Left ventricle myocardium superior (tissue), 1 donor: ENCODE results near the gene BRME1. TPM values are rescaled to one million over a fixed set of nuclear protein-coding genes. Genes with fewer than 3 reads are reported as not detected.
A peak's percentile ranks its signal among the peaks of the same experiment; 100 is the strongest.
"Not testable (repeated sequence)": the region's sequence is repeated elsewhere in the genome, so short reads cannot be mapped to it uniquely, and the experiment has no call there.

Experiments used
- ATAC-seq: fragments of 200-7000 bp; cut with Tn5 transposase; one replicate; pipeline ENCODE4 v1.9.1; 2020; ENCODE audit warnings: mild to moderate bottlenecking, moderate library complexity
- DNase-seq: peaks from one replicate; pipeline ENCODE4 v3.0.0-alpha.2; 2020
- intact Hi-C: fragments of 100-400 bp; cut with micrococcal nuclease; formaldehyde crosslinking; loops from one replicate; pipeline ENCODE4 v1.11.0; 2022
- total RNA-seq: library from RNA; stranded (reverse); fragmentation: NEBNext Ultra II Directional; extraction: Animal tissue kit (Norgen Biotek cat#: 25700); gene quantifications from one replicate; pipeline ENCODE4 v1.2.1, GENCODE V29; 2021
- donor health status: DM: no; HTN: yes; CAD: no; lungs with severe emphysema.

Gene BRME1
- total RNA-seq, 1 donor from 2014 or later, result 0.72 TPM

DNA sequence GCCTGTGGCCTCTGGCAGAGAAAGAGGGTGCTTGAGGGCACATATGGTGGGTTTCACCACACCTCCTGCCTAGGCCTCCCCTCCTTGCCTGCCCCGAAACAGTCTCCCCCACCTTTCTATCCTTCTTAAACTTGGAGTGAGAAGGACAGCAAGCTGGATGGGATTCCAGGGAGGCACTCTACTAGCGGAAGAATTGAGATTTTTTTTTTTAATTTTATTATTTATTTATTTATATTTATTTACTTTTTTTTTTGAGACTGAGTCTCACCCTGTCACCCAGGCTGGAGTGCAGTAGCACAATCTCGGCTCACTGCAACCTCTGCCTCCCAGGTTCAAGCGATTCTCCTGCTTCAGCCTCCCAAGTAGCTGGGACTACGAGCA, 54.2 kb downstream of the BRME1 start:
- ATAC-seq, intact Hi-C loops: not testable (repeated sequence)

DNA sequence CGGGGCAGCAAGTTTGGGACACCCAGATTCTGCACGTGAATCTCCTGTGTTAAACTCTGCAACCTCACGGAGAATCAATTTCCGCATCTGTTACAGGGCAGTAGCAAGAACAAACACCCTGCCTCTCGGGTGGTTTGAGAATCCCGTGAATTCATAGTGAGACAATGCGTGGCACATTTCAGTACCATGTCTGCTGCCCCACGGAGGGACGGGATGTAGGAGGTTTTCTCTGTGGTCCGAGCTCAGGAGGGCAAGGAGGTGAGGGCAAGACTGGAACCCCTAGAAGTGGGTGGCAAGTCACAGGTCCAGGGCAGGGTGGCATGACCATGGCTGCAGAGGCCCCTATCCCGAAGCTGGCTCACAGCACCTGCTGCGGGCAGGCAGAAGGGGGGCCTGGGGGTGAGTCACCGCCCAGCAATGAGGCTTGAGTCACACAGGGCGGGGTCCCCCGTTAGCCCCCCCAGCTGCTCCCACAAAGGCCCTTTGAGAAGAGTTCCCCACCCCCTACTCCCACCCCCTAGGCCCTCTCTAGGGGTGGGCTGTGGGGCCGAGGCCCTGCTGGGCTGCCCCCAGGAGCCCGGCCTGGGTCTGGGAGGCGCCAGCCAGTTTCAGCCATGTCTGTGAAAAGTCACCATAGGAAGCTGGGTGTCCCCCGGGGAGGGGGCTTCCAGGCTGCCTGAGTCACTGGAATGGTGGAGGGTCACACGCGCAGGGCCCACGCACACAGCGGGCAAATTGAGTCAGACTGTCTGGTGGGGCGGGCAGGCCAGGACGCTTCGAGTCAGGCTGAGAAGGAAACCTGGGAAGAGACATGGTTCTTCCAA, 54.8 kb downstream of the BRME1 start:
- intact Hi-C loops, result no loop called here
- ATAC-seq (peak; percentile 52), DNase-seq (peak; percentile 86)

More for the DNA sequence above, 54.2 kb downstream of the BRME1 start:
- not testable (repeated sequence) for DNase-seq

DNA sequence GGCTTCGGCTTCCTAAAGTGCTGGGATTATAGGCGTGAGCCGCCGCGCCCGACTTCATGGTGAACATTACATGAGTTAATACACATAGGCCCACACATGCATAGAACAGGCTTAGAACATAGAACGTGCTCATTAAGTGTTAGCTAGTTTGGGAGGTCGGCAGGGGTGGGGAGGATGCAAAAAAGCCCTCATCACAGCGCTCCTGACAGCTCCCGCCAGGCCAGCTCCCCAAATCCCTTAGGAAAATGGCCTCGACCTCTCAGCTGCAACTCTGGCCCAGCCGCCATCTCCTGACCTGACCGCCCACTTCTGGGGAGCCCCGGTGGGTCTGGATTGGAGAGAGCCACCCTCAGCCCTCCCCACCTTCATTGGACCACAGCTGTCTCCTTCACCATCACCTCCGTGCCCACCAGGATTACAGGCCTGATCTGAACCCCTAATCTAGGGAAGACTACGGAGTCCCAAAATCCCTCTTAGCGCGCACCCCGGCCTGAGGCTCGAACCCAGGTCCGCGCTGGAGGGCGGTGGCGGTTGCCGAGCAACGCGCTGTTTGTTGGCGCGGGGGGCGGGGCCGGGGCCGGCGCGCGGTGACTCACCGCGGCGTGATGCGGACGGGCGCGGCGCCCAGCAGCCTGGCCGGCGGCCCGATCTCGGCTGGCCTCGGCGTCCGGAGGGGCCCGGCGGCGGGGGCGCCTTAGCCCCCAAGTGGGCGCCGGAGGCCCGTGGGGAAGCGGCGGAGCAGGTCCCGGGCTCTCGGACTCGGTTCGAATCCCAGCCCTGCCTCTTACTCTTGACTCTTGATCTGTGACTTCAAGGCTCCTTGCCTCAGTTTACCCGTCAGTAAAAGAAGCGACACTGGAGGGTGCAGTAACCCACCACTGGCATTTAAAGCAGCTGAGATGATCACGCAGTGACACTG, 55.7 kb downstream of the BRME1 start:
- ATAC-seq (peak; percentile 40), DNase-seq (peak; percentile 94)
- intact Hi-C loops, result no loop called here

DNA sequence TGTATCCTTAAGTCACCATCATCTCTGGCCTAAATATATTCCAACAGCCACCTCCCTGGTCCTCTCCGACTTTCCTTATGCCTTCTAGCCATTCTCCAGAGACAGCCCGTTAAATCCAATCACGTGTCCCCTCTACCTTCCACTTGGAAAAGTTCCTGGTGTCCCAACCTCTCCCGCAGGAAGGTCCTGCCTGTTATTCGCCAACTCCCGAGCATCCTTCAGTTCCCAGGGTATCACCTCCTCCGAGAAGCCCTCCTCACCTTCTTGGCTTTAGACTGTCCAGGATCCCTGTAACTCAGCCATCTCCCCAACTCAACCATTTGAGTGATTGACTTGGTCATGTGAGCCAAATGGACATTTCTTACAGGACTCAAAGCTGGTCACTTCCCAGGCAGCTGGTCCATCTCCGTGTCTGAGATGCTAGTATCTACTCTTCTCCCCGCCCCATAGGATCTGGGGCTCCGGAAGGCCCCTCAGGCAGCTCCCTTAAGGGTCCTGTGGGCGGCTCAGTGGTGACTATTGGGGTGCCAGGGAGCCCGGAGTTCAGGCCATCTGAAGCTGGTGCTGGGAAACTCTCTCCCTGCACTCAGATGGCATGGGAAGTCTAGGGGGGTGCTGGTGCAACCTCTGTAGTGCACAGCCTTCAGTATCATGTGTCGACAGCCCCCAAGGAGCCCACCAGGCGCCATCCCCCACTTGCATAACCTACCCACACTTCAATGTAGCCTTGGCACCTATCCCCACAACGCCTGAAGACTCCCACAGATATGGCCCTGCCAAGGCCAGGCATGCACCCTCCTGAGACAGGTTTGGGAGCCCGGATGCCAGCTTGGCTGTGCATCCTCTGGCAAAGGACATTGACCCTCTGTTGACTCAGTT, 56.9 kb downstream of the BRME1 start:
- DNase-seq, result no peak
- no peak for ATAC-seq
- intact Hi-C loops, result no loop called here

DNA sequence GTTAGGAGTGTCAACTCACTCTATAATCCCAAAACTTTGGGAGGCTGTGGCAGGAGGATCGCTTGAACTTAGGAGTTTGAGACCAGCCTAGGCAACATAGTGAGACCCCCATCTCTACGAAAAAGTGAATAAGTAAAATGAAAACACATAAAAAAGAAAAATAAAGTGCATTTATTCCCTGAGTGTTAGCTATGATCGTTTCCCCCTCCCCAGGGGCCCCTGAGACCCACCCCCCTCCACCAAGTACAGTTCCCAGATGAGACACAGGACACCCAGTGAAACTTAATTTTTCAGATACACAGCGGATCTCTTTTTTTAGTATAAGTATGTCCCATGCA, 57.6 kb downstream of the BRME1 start:
- no peak for ATAC-seq
- intact Hi-C loops, result no loop called here
- DNase-seq, result no peak

DNA sequence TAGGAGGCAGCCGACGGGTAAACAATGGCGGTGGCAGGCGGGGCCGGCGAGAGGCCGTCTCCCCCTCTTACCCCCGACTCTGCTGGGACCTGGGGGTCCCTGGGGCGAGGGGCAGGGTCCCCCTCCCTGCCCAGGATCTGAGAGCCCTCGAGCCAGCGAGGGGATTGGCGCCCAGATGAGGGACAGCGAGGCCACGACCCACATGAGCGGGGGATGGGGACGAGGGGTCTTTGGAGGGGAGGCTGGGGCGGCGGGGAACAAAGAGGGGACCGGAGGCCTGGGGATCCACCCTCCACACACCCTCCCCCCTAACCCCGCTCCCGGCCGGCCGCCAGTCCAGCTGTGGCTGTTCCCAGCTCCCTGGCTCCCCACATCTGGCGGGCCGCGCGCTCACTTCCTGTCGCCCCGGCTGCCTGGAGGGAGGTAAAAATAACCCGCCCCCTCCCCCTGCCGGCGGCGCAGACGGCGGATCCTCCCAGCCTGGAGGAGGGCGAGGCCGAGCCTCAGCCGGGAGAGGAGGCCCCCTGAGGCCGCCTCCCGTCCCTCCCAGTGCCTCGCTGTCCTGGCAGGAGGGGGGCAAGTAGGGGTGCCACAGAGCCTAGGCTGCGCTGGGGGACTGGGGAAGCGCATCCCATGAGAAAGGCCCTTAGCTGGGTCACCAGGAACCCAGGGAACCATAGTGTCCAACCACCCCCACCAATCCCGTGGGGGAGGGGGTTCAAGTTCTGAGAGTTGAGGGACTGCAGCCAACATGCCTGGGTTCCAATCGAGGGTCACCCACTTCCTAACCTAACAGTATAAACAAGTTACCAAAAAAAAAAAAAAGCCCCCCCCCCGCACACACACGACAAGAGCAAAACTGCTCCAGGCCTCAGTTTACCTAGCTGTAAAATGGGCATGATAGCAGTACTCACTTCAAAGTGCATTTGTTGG, 58.2 kb downstream of the BRME1 start:
- DNase-seq (peak; percentile 98), ATAC-seq (peak; percentile 77)
- intact Hi-C loops, result no loop called here

DNA sequence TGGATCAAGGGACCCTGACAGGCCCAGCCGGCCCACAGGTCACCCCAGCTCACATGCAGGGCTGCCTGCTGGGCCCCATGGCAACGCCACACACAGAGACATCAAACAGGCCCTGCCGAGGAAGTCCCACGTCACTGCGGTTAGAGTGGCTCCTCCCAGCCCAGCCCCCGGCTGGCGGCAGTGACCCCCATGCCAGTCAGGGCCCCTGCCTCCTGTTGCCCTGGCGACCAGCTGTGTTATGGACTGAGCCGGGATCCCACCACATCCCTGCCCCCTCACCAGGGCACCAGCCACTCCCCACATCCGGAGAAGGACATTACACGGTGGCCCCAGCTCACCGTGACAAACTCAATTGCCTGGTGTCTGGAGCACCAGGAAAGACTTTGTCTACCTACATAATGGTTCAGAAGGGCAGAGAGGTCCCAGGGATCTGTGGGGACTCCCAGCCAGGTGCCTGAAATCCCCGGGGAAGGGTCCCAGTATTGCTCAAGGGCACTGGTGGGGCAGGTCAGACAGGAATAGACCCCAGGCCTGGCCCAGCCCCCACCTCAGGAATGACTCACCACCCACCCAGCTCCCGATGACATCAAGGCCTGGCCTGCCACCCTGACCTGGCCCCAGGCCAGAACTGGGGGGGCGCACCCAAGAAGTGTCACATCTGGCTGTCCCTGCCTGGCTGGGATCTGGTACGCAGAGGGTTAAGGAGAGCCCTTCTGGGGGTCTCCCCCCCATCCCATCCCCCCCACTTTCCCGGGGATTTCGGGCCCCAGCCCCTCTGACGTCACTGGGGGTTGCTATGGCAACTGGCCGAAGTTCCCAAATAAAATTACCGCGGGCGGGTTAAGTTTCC, 59.1 kb downstream of the BRME1 start:
- peak; percentile 92 for DNase-seq
- intact Hi-C loops, result no loop called here
- ATAC-seq, result peak; percentile 64

DNA sequence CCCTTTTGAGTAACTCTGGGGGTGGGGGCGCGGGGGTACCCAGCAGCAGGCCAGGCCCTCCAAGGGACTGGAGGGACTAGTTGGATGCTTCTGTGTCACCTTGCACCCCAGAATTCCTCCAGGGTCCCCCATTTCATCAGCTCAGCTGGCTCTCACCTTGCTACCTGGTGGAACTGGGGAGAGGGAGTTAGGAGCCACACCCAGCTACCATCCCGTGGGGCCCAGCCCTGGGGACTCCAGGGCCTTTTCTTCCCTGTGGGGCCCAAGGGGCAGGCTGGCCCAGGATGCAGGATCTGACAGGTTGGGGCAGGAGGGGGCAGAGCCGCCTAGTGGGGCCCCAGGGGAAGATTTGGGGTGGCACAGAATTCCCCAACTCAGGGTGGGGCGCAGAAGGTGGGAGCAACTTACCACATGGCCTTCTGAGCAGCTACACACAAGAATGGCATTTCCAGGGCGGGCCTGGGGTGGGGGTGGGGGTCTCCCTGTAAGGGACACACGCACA, 61.7 kb downstream of the BRME1 start:
- DNase-seq (no peak), ATAC-seq (no peak)
- intact Hi-C loops, result no loop called here

DNA sequence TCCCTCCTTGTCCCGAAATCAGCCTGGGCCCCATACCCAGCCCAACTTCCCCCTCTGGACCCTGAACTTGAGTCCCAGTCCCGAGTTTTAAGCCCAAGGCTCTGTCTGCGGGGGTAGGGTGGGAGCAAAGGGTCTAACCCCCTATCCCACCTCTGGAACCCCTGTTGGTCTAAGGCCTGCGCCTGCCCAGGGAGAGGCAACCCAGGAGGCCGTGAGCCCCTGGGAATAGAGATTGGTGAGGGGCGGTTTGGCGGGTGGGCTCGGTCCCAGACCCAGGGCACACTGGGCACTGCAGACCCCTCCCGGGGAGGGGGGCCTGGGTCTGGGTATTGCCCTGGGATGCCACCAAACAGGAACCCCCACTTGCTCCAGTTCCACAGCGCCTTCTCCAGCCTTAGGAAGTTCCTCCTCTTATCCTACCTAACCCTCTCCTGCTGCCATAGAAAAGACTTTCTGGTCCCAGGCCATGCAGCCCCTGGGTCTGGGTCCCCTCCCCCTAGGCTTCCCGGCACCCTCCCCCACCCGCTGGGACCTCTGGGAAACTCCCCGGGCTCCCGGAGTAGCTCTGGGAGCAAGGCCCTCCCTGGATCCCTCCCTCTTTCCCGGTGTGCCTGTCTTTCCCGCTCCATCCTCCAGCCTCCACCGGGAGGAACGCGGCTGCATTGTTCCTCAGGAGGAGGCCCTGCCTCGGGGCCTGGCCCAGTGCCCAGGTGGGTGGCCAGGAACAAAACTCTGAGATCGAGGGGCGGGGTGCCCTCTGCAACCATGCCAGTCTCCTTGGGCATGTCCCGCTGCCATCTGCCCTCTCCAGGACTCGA, 62.6 kb downstream of the BRME1 start:
- ATAC-seq, result no peak
- DNase-seq, result peak; percentile 67
- intact Hi-C loops, result no loop called here

DNA sequence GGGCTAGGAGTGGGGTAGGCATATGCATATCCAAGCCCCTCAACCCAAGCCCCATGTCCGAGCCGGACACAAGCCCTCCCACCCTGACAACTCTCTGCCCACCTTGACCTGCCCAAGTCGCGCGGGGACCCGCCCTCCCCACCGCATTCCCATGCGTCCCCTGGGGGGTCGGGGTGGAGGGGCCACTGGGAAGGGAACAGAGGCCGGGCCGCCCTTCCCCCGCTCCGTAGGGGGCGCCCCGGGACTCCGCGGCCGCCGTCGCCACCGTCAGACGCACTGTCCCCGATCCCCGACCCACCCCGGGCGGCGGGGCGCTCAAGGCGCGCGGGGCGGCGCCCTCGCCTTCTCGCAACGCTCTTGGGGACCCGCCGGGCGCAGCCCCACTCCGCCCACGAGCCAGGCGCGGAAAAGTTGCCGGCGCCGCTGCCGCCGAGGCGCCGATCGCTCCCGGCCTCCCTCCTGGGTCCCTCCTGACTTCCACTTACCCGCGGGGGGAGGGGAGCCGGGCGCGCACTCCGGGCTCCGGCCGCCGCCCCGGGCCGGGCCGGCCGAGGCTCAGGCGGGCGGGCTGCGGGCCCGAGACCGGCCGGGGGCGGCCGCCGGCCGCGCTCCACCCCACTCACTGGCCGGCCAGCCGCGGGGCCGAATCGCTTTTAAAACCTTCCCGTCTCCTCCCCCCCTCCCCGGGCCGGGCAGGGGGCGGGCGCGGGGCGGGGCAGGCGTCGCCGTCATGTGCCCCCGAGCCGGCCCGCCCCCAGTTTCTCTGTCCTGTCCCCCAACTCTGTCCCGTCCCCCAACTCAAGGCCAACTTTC, 63.4 kb downstream of the BRME1 start:
- intact Hi-C loops, result no loop called here
- DNase-seq (peak; percentile 94), ATAC-seq (peak; percentile 14)

DNA sequence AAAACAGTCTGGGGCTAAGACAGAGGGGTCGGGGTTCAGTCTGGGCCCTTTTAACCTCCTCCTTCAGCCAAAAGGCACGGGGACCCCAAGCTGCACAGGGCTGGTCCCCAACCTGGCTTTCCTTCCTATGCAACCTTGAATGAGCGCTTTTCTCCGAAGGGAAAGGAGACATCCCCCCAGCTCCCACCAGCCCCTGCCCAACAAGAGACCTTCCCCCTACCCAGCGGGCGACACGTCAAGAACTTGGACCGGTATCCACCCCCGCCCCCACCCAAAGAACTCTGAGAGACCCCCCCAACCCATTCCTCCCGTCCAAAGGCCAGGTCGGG, 64.0 kb downstream of the BRME1 start:
- ATAC-seq (no peak), DNase-seq (no peak)
- intact Hi-C loops, result no loop called here

DNA sequence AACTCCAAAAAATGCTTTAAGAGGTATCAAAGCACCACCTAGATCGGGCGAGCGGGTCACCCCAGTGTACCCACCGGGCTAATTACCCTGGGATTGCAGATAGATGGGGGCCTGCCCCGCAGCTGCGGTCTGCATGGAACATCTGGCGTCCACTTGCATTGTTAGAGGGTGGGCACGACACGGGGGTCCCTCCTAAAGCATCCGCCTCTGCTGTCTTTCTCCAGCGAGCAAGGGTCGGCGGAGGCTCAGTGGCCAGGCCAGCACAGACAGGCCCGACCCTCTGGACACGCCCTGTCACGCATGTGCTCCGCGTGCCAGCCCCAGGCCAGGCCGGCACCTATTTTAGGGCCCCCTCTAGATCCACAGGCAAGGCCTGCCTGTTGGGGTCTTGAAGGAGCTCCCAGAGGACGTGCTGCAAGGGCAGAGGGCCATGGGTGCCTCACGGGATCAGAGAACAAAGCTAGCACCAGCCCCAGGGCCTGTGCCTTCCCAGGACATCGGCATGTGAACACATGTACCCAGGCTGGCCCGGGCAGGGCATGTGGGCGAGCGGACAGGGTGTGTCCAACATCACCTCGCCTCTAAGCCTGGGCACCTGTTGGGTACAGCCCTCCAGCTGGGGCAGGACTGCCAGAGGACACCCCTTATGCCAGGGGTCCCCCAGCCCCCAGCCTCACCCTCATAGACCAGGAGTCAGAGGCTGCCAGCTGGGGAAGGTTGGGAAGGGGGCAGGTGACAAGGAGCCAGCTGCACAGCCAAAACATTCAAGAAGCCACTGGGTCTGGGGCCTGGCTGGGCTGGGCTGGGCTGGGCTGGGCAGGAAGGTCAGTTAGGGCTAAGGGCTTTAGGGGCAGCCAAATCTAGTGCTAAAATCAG, 64.6 kb downstream of the BRME1 start:
- peak; percentile 4 for ATAC-seq
- peak; percentile 75 for DNase-seq
- intact Hi-C loops, result no loop called here

DNA sequence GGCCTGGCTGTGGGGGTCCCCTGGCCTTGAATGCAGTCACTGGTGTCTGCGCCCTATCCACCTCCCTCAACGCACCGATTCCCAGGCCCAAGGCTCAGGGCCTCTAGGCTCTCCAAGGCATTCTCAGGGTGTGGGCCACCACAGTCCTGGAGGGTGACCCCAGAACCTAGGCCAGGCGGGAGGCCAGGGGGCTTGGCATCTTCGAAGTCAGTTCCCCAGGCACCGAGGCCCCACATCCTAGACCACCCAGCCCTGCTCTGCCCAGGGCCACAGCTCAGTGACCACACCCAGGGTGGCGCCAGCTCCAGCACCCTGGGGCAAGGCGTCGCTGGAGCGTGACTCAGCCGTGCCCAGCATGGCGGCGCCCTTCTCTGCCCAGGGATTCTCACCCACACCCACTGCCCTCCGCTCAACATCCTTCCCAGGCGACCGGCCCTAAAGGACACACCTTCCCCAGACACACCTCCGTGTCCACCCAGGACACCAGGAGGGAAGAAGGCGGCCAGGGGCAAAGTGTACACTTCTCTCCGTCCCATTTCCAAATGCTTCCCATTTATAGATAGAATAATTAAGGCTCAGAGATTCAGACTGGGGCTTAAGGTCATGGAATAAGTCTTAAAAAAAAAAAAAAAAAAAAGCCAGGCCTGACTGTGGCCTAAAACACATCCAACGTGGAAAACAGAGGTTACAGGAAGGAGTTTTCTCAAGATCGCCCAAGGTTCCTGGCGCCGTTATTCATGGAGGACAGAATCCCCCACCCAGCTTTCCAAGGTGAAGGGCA, 65.4 kb downstream of the BRME1 start:
- DNase-seq, result peak; percentile 76
- intact Hi-C loops, result no loop called here
- peak; percentile 12 for ATAC-seq

DNA sequence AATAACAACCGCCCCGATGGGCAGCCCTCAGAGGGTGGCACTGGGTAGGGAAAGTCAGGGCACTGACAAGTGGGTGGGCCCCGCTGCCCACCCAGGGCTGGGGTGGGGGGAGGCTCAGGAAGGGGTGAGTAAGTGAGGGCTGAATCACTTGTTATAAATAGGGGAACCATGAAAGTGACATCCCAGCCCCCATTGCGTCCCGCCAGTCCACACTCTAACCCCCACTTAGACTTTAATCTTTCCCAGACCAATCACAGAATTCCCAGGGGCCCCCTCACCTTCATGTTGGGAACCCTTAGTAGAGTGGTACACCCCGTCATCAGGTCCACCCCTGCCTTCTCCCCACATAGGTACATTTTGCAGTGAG, 66.0 kb downstream of the BRME1 start:
- DNase-seq (no peak), ATAC-seq (peak; percentile 17)
- intact Hi-C loops, result no loop called here
